Measurements from ENCODE around the gene ZKSCAN8.

Gene ZKSCAN8

DNA sequence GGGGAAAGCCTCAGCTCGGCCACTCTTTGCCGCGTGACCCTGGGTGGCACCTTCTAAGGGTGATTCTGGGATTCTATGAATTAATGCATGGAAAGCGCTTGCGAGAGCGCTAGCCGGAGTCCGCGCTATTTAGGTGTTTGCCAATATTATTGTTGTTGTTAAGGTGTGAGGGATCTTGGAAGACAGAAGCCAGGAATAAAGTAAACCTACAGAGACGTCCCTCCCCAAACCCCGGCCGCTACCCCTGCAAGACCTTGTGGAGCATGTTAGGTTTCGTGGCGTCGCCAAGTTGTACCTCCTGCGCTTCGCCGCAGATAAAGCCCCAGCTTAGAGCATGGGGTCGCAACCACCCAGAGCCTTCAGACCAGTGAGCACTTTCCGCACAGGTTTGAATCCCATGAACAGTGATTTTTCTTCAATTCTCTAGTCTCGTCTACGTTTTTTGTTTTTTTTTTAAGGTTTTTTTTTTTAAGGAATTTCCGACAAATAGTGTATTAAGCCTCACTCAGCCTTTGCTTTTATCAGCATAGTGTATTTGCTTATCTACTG, 66.5 kb downstream of the ZKSCAN8 start:
- no peaks in the 10 kb centered on the region for H3K36me3 ChIP-seq
- no peak overlapping the region for H3K4me3 ChIP-seq (ENCODE audit: low read depth, low read length)
- no peak overlapping the region for H3K27ac ChIP-seq
- no peak for DNase-seq
- H3K9me3 ChIP-seq (ENCODE audit: severe bottlenecking) = peaks cover 3% of the 10 kb centered on the region
- TF ChIP-seq, protein P1, sequence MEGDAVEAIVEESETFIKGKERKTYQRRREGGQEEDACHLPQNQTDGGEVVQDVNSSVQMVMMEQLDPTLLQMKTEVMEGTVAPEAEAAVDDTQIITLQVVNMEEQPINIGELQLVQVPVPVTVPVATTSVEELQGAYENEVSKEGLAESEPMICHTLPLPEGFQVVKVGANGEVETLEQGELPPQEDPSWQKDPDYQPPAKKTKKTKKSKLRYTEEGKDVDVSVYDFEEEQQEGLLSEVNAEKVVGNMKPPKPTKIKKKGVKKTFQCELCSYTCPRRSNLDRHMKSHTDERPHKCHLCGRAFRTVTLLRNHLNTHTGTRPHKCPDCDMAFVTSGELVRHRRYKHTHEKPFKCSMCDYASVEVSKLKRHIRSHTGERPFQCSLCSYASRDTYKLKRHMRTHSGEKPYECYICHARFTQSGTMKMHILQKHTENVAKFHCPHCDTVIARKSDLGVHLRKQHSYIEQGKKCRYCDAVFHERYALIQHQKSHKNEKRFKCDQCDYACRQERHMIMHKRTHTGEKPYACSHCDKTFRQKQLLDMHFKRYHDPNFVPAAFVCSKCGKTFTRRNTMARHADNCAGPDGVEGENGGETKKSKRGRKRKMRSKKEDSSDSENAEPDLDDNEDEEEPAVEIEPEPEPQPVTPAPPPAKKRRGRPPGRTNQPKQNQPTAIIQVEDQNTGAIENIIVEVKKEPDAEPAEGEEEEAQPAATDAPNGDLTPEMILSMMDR (IDR thresholded peaks at IDR 0.05; ENCODE audit: low read depth, low read length) = no peak
- H3K27me3 ChIP-seq (ENCODE audit: insufficient read depth, low read depth, severe bottlenecking) = no peaks in the 10 kb centered on the region

Data from WERI-Rb-1 (cell line).